Stomach (tissue), 19 donors: ENCODE measurements around the gene NGDN. TPM values are rescaled to one million over a fixed set of nuclear protein-coding genes. Genes with fewer than 3 reads are reported as not detected.
A peak's percentile ranks its signal among the peaks of the same experiment; 100 is the strongest.

ENCODE experiments used
- DNase-seq, 2 donors: peaks; one replicate each; pipeline versions ENCODE4 v3.0.0 to v3.0.0-alpha.2; 2013 to 2019
- H3K27ac ChIP-seq, 5 donors: fragments of 200-600 bp in 4 of 5; sonication (generic) in 4 of 5; one replicate each; pipeline ENCODE4 v1.5.1; 2013 to 2019; ENCODE audit warnings: mild to moderate bottlenecking in 1 of 5, moderate library complexity in 1 of 5
- H3K27me3 ChIP-seq, 3 donors: fragments of 200-600 bp; sonication (generic); one replicate each; pipeline ENCODE4 v1.5.1; 2017 to 2019; ENCODE audit warnings: mixed run types in 1 of 3
- H3K36me3 ChIP-seq, 4 donors: fragments of 200-600 bp; sonication (generic); 1 replicate in 3 of 4; 2 replicates in 1 of 4; pipeline ENCODE4 v1.5.1; 2016 to 2019
- H3K4me1 ChIP-seq, 4 donors: fragments of 200-600 bp; sonication (generic); one replicate each; pipeline ENCODE4 v1.5.1; 2016 to 2019
- H3K4me3 ChIP-seq, 4 donors: fragments of 200-600 bp; sonication (generic) in 3 of 4; one replicate each; pipeline ENCODE4 v1.5.1; 2016 to 2019; ENCODE audit warnings: mild to moderate bottlenecking in 1 of 4
- H3K9me3 ChIP-seq, 4 donors: fragments of 200-600 bp; sonication (generic); one replicate each; pipeline ENCODE4 v1.5.1; 2016 to 2019
- CTCF ChIP-seq, 7 experiments: fragments of 450-650 bp in 4 of 7; fragments of 200-600 bp in 3 of 7; sonication (generic) in 3 of 7; IDR thresholded peaks; one replicate each; pipeline ENCODE4 v1.5.1; 2016 to 2019; ENCODE audit warnings: antibody characterized with exemption in 7 of 7, control low read depth in 2 of 7, mild to moderate bottlenecking in 1 of 7
- EP300 ChIP-seq: sonication (generic); formaldehyde crosslinking; IDR thresholded peaks from one replicate; pipeline ENCODE4 v1.6.1; 2017; ENCODE audit warnings: antibody characterized with exemption
- POLR2A ChIP-seq, 4 donors: fragments of 450-650 bp; IDR thresholded peaks; one replicate each; pipeline ENCODE4 v1.6.1; 2016; ENCODE audit warnings: antibody characterized with exemption in 4 of 4, control low read depth in 2 of 4, mild to moderate bottlenecking in 1 of 4, moderate library complexity in 1 of 4
- POLR2AphosphoS5 ChIP-seq, 3 donors: sonication (generic); formaldehyde crosslinking; IDR thresholded peaks; one replicate each; pipeline ENCODE4 v1.6.1; 2016; ENCODE audit warnings: antibody characterized with exemption in 3 of 3
- WGBS, 5 donors: extraction: QIAGEN DNeasy Blood & Tissue Kit in 3 of 5; methylation state at CpG; one replicate each; pipeline versions ENCODE4 v1.1.5 to v1.1.7; 2013 to 2018; 5-methylcytosine and 5-hydroxymethylcytosine counted together
- intact Hi-C: fragments of 100-400 bp; cut with DNase I; formaldehyde crosslinking; loops from one replicate; pipeline ENCODE4 v1.15.1; 2023; ENCODE audit warnings: low total_unique reads
- long read RNA-seq, 10 donors: transcript quantifications; one replicate each; lab custom pipeline, GENCODE V29; 2026
- polyA plus RNA-seq, 3 donors: library from polyadenylated mRNA; stranded (reverse); fragments of 200-250 nt; gene quantifications; one replicate each; pipeline ENCODE4 v1.2.3, GENCODE V29; 2013
- total RNA-seq, 5 donors: library from RNA; depleted of rRNA; stranded (reverse); fragments of >200 nt; gene quantifications; one replicate each; pipeline versions ENCODE4 v1.1.0 to v1.2.3, GENCODE V29; 2014 to 2016
- donor health status: healthy with polysubstance abuse.
- donor health status: Bipolar disorder and iron deficiency.
- donor health status: healthy.

Gene NGDN
- total RNA-seq (10 to 100 TPM in 4 of 5 donors, 1 to 10 TPM in 1; 3.5 to 72.7 (median 20.3) TPM), polyA plus RNA-seq (10 to 100 TPM; 27.6 to 38.5 (median 35.7) TPM)
- long read RNA-seq, donor 1, transcript NGDN-202 (11 exons, 1,143 nt) = major isoform, 5 of 14 reads
- long read RNA-seq, donor 1, partial matches to known transcripts = 9 of 14 reads
- long read RNA-seq, donor 1, other reads (novel, unspliced or antisense) = 0 of 14 reads
- long read RNA-seq, donor 2, transcript NGDN-202 (11 exons, 1,143 nt) = major isoform, 11 of 20 reads
- long read RNA-seq, donor 2, partial matches to known transcripts = 8 of 20 reads
- long read RNA-seq, donor 2, other reads (novel, unspliced or antisense) = 0 of 20 reads
- long read RNA-seq, donor 3, partial matches to known transcripts = 9 of 14 reads
- long read RNA-seq, donor 3, other reads (novel, unspliced or antisense) = 0 of 14 reads
- long read RNA-seq, donor 4, partial matches to known transcripts = 0 of 1 reads
- long read RNA-seq, donor 4, other reads (novel, unspliced or antisense) = 0 of 1 reads
- long read RNA-seq, donor 5, transcript NGDN-202 (11 exons, 1,143 nt) = major isoform, 9 of 9 reads
- long read RNA-seq, donor 5, partial matches to known transcripts = 0 of 9 reads
- long read RNA-seq, donor 5, other reads (novel, unspliced or antisense) = 0 of 9 reads
- long read RNA-seq, donor 6, transcript NGDN-202 (11 exons, 1,143 nt) = major isoform, 31 of 56 reads
- long read RNA-seq, donor 6, partial matches to known transcripts = 22 of 56 reads
- long read RNA-seq, donor 6, other reads (novel, unspliced or antisense) = 0 of 56 reads
- long read RNA-seq, donor 7, transcript NGDN-202 (11 exons, 1,143 nt) = major isoform, 14 of 22 reads
- long read RNA-seq, donor 7, partial matches to known transcripts = 5 of 22 reads
- long read RNA-seq, donor 7, other reads (novel, unspliced or antisense) = 0 of 22 reads
- long read RNA-seq, donor 8, transcript NGDN-202 (11 exons, 1,143 nt) = major isoform, 11 of 20 reads
- long read RNA-seq, donor 8, partial matches to known transcripts = 6 of 20 reads
- long read RNA-seq, donor 8, other reads (novel, unspliced or antisense) = 0 of 20 reads
- long read RNA-seq, donor 9, transcript NGDN-202 (11 exons, 1,143 nt) = major isoform, 15 of 25 reads
- long read RNA-seq, donor 9, partial matches to known transcripts = 5 of 25 reads
- long read RNA-seq, donor 9, other reads (novel, unspliced or antisense) = 0 of 25 reads
- long read RNA-seq, donor 10, partial matches to known transcripts = 0 of 3 reads
- long read RNA-seq, donor 10, other reads (novel, unspliced or antisense) = 0 of 3 reads

GRCh38 chr14:23469127-23469905, at the start of gene NGDN:
Gene NGDN, plus strand, starts transcription at chr14:23469703. Its CDS starts 13 bp downstream, at chr14:23469716.
- 2 to 5% (median 2%) methylated on average over 39 to 41 of the region's 41 CpGs for WGBS, 5 donors
- intact Hi-C loops = loop anchor here (10.0 kb wide), 1 partner anchor 145 kb away; the partner anchor contains the start of gene PABPN1
- H3K4me1 ChIP-seq = peaks cover 11 to 20% (median 11%) of the 10 kb centered on the region in 4 donors
- H3K27ac ChIP-seq = peak within 1 kb of the TSS; percentile 59 to 91 (median 85)
- H3K4me3 ChIP-seq = peak within 1 kb of the TSS; percentile 72 to 100 (median 90)
- DNase-seq = peak; percentile 94 to 99
- peaks cover 26 to 37% (median 36%) of the 10 kb centered on the region in 4 donors for H3K36me3 ChIP-seq
- H3K27me3 ChIP-seq = no peaks in the 10 kb centered on the region
- no peaks in the 10 kb centered on the region for H3K9me3 ChIP-seq
- TF ChIP-seq POLR2AphosphoS5 (IDR thresholded peaks at IDR 0.05) (peak; percentile 66 to 95 (median 90)), POLR2A (IDR thresholded peaks at IDR 0.05) (no peak), CTCF (IDR thresholded peaks at IDR 0.05) (peak in 5 of 7 experiments; percentile 76 to 96 (median 80))

- H3K4me3 ChIP-seq = no peak overlapping the region
- TF ChIP-seq POLR2AphosphoS5 (IDR thresholded peaks at IDR 0.05) (no peak), POLR2A (IDR thresholded peaks at IDR 0.05) (no peak), CTCF (IDR thresholded peaks at IDR 0.05) (no peak), EP300 (no peak)
- no peak for DNase-seq
- peaks cover 0 to 13% (median 0%) of the 10 kb centered on the region in 3 donors for H3K27me3 ChIP-seq
- no peak overlapping the region for H3K27ac ChIP-seq
- H3K36me3 ChIP-seq = no peaks in the 10 kb centered on the region
- H3K9me3 ChIP-seq = no peaks in the 10 kb centered on the region
- intact Hi-C loops = no loop called here
- no peaks in the 10 kb centered on the region for H3K4me1 ChIP-seq
Measured at GRCh38 chr14:23421594-23421993, 47.9 kb upstream of the NGDN start.

- Histone ChIP-seq H3K4me3 (no peak overlapping the region), H3K4me1 (no peaks in the 10 kb centered on the region), H3K36me3 (no peaks in the 10 kb centered on the region), H3K27me3 (peaks cover 0 to 8% (median 0%) of the 10 kb centered on the region in 3 donors), H3K27ac (no peak overlapping the region), H3K9me3 (no peaks in the 10 kb centered on the region)
- no peak for DNase-seq
- WGBS, 5 donors = 78 to 94% (median 84%) methylated on average over 6 of the region's 6 CpGs
- intact Hi-C loops = no loop called here
- TF ChIP-seq CTCF (IDR thresholded peaks at IDR 0.05) (no peak), POLR2AphosphoS5 (IDR thresholded peaks at IDR 0.05) (no peak), EP300 (no peak), POLR2A (IDR thresholded peaks at IDR 0.05) (no peak)
Measured at GRCh38 chr14:23423657-23424056, 45.8 kb upstream of the NGDN start.
